RWPE2 (cell line): ENCODE results near the gene FAM20C.

Experiments
- ATAC-seq: fragments of 200-7000 bp; cut with Tn5 transposase; 3 replicates; pipeline ENCODE4 v1.9.1; 2021; ENCODE audit warnings: low read depth
- DNase-seq: peaks from one replicate; pipeline ENCODE4 v3.0.0-alpha.2; 2020; ENCODE audit warnings: low spot score
- H3K27ac ChIP-seq: fragments of 450-650 bp; 2 replicates; pipeline ENCODE4 v1.5.1; 2017; ENCODE audit warnings: mild to moderate bottlenecking; ENCODE audit not compliant: poor library complexity, severe bottlenecking
- H3K27me3 ChIP-seq: fragments of 250-450 bp; sonication (Bioruptor Pico); 2 replicates; pipeline ENCODE4 v1.5.1; 2021; ENCODE audit warnings: mild to moderate bottlenecking, moderate library complexity; ENCODE audit not compliant: insufficient read depth, poor library complexity, severe bottlenecking
- H3K36me3 ChIP-seq: fragments of 250-450 bp; sonication (Bioruptor Pico); 2 replicates; pipeline ENCODE4 v1.5.1; 2020; ENCODE audit warnings: low read depth, mild to moderate bottlenecking, moderate library complexity
- H3K4me1 ChIP-seq: fragments of 250-450 bp; sonication (Bioruptor Pico); 2 replicates; pipeline ENCODE4 v1.5.1; 2021; ENCODE audit warnings: mild to moderate bottlenecking, moderate library complexity; ENCODE audit not compliant: insufficient read depth, poor library complexity, severe bottlenecking
- H3K4me3 ChIP-seq: fragments of 250-450 bp; sonication (Bioruptor Pico); 2 replicates; pipeline ENCODE4 v1.5.1; 2021; ENCODE audit warnings: mild to moderate bottlenecking, moderate library complexity; ENCODE audit not compliant: severe bottlenecking
- H3K9me3 ChIP-seq: fragments of 250-450 bp; sonication (Bioruptor Pico); 2 replicates; pipeline ENCODE4 v1.5.1; 2021; ENCODE audit warnings: mild to moderate bottlenecking, moderate library complexity; ENCODE audit not compliant: severe bottlenecking
- CTCF ChIP-seq: fragments of 450-650 bp; IDR thresholded peaks from one replicate; pipeline ENCODE4 v1.5.1; 2017; ENCODE audit warnings: mild to moderate bottlenecking, moderate library complexity; ENCODE audit not compliant: poor library complexity, severe bottlenecking

Gene FAM20C

GRCh38 chr7:255721-256361, 63.5 kb downstream of the FAM20C start:
- Histone ChIP-seq H3K36me3 (peaks cover 25% of the 10 kb centered on the region), H3K4me1 (no peaks in the 10 kb centered on the region), H3K27me3 (no peaks in the 10 kb centered on the region), H3K4me3 (no peak overlapping the region), H3K9me3 (no peaks in the 10 kb centered on the region), H3K27ac (no peak overlapping the region)
- no peak for TF ChIP-seq CTCF
- no peak for DNase-seq
- ATAC-seq, result no peak

GRCh38 chr7:256461-256940, 64.1 kb downstream of the FAM20C start:
- peaks cover 3% of the 10 kb centered on the region for H3K9me3 ChIP-seq
- H3K27me3 ChIP-seq, result no peaks in the 10 kb centered on the region
- peaks cover 25% of the 10 kb centered on the region for H3K36me3 ChIP-seq
- no peak for ATAC-seq
- no peak overlapping the region for H3K4me3 ChIP-seq
- no peaks in the 10 kb centered on the region for H3K4me1 ChIP-seq
- H3K27ac ChIP-seq, result no peak overlapping the region
- peak; percentile 63 for DNase-seq
- TF ChIP-seq CTCF, result no peak

GRCh38 chr7:256981-257646, 64.7 kb downstream of the FAM20C start:
- Histone ChIP-seq H3K4me3 (no peak overlapping the region), H3K9me3 (peaks cover 9% of the 10 kb centered on the region), H3K4me1 (no peaks in the 10 kb centered on the region), H3K27ac (no peak overlapping the region), H3K36me3 (peaks cover 25% of the 10 kb centered on the region), H3K27me3 (no peaks in the 10 kb centered on the region)
- ATAC-seq (no peak), DNase-seq (peak; percentile 49)
- no peak for TF ChIP-seq CTCF

GRCh38 chr7:257647-257992, 65.2 kb downstream of the FAM20C start:
- peak; percentile 52 for DNase-seq
- Histone ChIP-seq H3K9me3 (peaks cover 12% of the 10 kb centered on the region), H3K4me1 (no peaks in the 10 kb centered on the region), H3K36me3 (peaks cover 25% of the 10 kb centered on the region), H3K27ac (no peak overlapping the region), H3K27me3 (no peaks in the 10 kb centered on the region), H3K4me3 (no peak overlapping the region)
- no peak for ATAC-seq
- TF ChIP-seq CTCF, result no peak
